GM12878 (cell line): Measurements from ENCODE around the gene SGSH. TPM values are rescaled to one million over a fixed set of nuclear protein-coding genes. Genes with fewer than 3 reads are reported as not detected.

Experiments used
- MAX ChIP-seq: IDR thresholded peaks from 2 replicates; pipeline ENCODE4 v1.6.1; 2012; ENCODE audit warnings: low read depth, low read length, improper control_type of control experiment
- ZNF622 ChIP-seq: fragments of 450-650 bp; IDR thresholded peaks from 2 replicates; pipeline ENCODE4 v1.6.1; 2017; ENCODE audit warnings: mild to moderate bottlenecking, inconsistent platforms
- polyA plus RNA-seq, 11 experiments: library from polyadenylated mRNA; depleted of rRNA in 4 of 11; unstranded in 6 of 11; stranded (reverse) in 5 of 11; fragments of >200 nt; fragmentation: Nextera tagmentation in 4 of 11; fragmentation: Illumina TruSeq in 1 of 11; extraction: Ambion mirVana in 4 of 11; extraction: Trizol in 1 of 11; gene quantifications; 1 replicate in 1 of 11; 2 replicates in 10 of 11; pipeline versions ENCODE4 v1.2.1 to v1.2.3, GENCODE V29; 2011 to 2016; ENCODE audit warnings: inconsistent platforms in 2 of 11, missing spikeins in 2 of 11, low read depth in 1 of 11
- total RNA-seq, 4 experiments: library from RNA; depleted of rRNA in 3 of 4; stranded (reverse); fragments of >200 nt in 3 of 4; fragmentation: Illumina TruSeq in 1 of 4; extraction: Trizol in 1 of 4; gene quantifications; 2 replicates each; pipeline versions ENCODE4 v1.2.1 to v1.2.3, GENCODE V29; 2013 to 2021

Gene SGSH
- total and polyA plus RNA-seq, 10 of the 15 experiments (the other 5 are each of a cell fraction or from before 2014, with no cell fraction given) = 0.13 to 17.2 (median 6.0) TPM

GRCh38 chr17:80160536-80160935, 59.6 kb downstream of the SGSH start (continued):
- TF ChIP-seq ZNF622 = no peak
- no peak for TF ChIP-seq MAX

Other genes with a start within 250 kb of the SGSH start
Only the 7 nearest of the 8 such genes appear.
- gene TBC1D16, start 184.5 kb downstream of the SGSH start, total RNA-seq (2014; rRNA removed) = 0.05 and 0.06 TPM in 2 replicates
- 0.04 TPM in 1 of 2 replicates, not detected in the other for gene TBC1D16, start 184.5 kb downstream of the SGSH start, total RNA-seq (2014; rRNA removed; fragmentation: Illumina TruSeq; extraction: Trizol)
- gene TBC1D16, start 184.5 kb downstream of the SGSH start, total RNA-seq (2021) = 0.10 and 0.13 TPM in 2 replicates
- 0.06 and 0.11 TPM in 2 replicates for gene TBC1D16, start 184.5 kb downstream of the SGSH start, polyA plus RNA-seq (2011; rRNA removed)
- gene TBC1D16, start 184.5 kb downstream of the SGSH start, polyA plus RNA-seq (2014; fragmentation: Illumina TruSeq; extraction: Trizol) = not detected in 2 replicates
- not detected for gene TBC1D16, start 184.5 kb downstream of the SGSH start, polyA plus RNA-seq (2014; fragmentation: Nextera tagmentation; extraction: Ambion mirVana)
- 0.01 TPM in 2 replicates for gene TBC1D16, start 184.5 kb downstream of the SGSH start, polyA plus RNA-seq (2014; rRNA removed)
- under 1 TPM; 0.05 to 0.13 TPM for gene TBC1D16, start 184.5 kb downstream of the SGSH start, polyA plus RNA-seq (2016; fragmentation: Nextera tagmentation; extraction: Ambion mirVana)
- gene CCDC40, start 183.7 kb downstream of the SGSH start, total RNA-seq (2014; rRNA removed) = 0.06 TPM in 1 of 2 replicates, not detected in the other
- not detected in 2 replicates for gene CCDC40, start 183.7 kb downstream of the SGSH start, total RNA-seq (2014; rRNA removed; fragmentation: Illumina TruSeq; extraction: Trizol)
- gene CCDC40, start 183.7 kb downstream of the SGSH start, total RNA-seq (2021) = not detected in 2 replicates
- gene CCDC40, start 183.7 kb downstream of the SGSH start, polyA plus RNA-seq (2011; rRNA removed) = 0.10 TPM in 1 of 2 replicates, not detected in the other
- not detected in 2 replicates for gene CCDC40, start 183.7 kb downstream of the SGSH start, polyA plus RNA-seq (2014; fragmentation: Illumina TruSeq; extraction: Trizol)
- gene CCDC40, start 183.7 kb downstream of the SGSH start, polyA plus RNA-seq (2014; fragmentation: Nextera tagmentation; extraction: Ambion mirVana) = not detected
- not detected in 2 replicates for gene CCDC40, start 183.7 kb downstream of the SGSH start, polyA plus RNA-seq (2014; rRNA removed)
- gene CCDC40, start 183.7 kb downstream of the SGSH start, polyA plus RNA-seq (2016; fragmentation: Nextera tagmentation; extraction: Ambion mirVana) = not detected
- 5.6 and 6.5 TPM in 2 replicates for gene GAA, start 118.8 kb downstream of the SGSH start, total RNA-seq (2014; rRNA removed)
- 1.4 and 2.5 TPM in 2 replicates for gene GAA, start 118.8 kb downstream of the SGSH start, total RNA-seq (2014; rRNA removed; fragmentation: Illumina TruSeq; extraction: Trizol)
- gene GAA, start 118.8 kb downstream of the SGSH start, total RNA-seq (2021) = 10.5 and 11.2 TPM in 2 replicates
- 0.53 and 0.81 TPM in 2 replicates for gene GAA, start 118.8 kb downstream of the SGSH start, polyA plus RNA-seq (2011; rRNA removed)
- 0.71 and 1.7 TPM in 2 replicates for gene GAA, start 118.8 kb downstream of the SGSH start, polyA plus RNA-seq (2014; fragmentation: Illumina TruSeq; extraction: Trizol)
- gene GAA, start 118.8 kb downstream of the SGSH start, polyA plus RNA-seq (2014; fragmentation: Nextera tagmentation; extraction: Ambion mirVana) = under 1 TPM; 0.18 to 0.40 TPM
- 7.8 and 9.1 TPM in 2 replicates for gene GAA, start 118.8 kb downstream of the SGSH start, polyA plus RNA-seq (2014; rRNA removed)
- 1 to 10 TPM; 7.3 to 8.3 TPM for gene GAA, start 118.8 kb downstream of the SGSH start, polyA plus RNA-seq (2016; fragmentation: Nextera tagmentation; extraction: Ambion mirVana)
- gene EIF4A3, start 73.2 kb downstream of the SGSH start, total RNA-seq (2014; rRNA removed) = 93.1 and 100.0 TPM in 2 replicates
- 84.8 and 101 TPM in 2 replicates for gene EIF4A3, start 73.2 kb downstream of the SGSH start, total RNA-seq (2014; rRNA removed; fragmentation: Illumina TruSeq; extraction: Trizol)
- 113 and 114 TPM in 2 replicates for gene EIF4A3, start 73.2 kb downstream of the SGSH start, total RNA-seq (2021)
- gene EIF4A3, start 73.2 kb downstream of the SGSH start, polyA plus RNA-seq (2011; rRNA removed) = 128 and 135 TPM in 2 replicates
- gene EIF4A3, start 73.2 kb downstream of the SGSH start, polyA plus RNA-seq (2014; fragmentation: Illumina TruSeq; extraction: Trizol) = 91.3 and 98.2 TPM in 2 replicates
- gene EIF4A3, start 73.2 kb downstream of the SGSH start, polyA plus RNA-seq (2014; fragmentation: Nextera tagmentation; extraction: Ambion mirVana) = 100 to 1,000 TPM in 1 of 2 experiments, 10 to 100 TPM in 1; 53.3 to 106 TPM
- 91.5 and 93.4 TPM in 2 replicates for gene EIF4A3, start 73.2 kb downstream of the SGSH start, polyA plus RNA-seq (2014; rRNA removed)
- gene EIF4A3, start 73.2 kb downstream of the SGSH start, polyA plus RNA-seq (2016; fragmentation: Nextera tagmentation; extraction: Ambion mirVana) = 100 to 1,000 TPM; 217 to 225 TPM
- not detected in 2 replicates for gene CARD14, start 50.3 kb downstream of the SGSH start, total RNA-seq (2014; rRNA removed)
- not detected in 2 replicates for gene CARD14, start 50.3 kb downstream of the SGSH start, total RNA-seq (2014; rRNA removed; fragmentation: Illumina TruSeq; extraction: Trizol)
- gene CARD14, start 50.3 kb downstream of the SGSH start, total RNA-seq (2021) = not detected in 2 replicates
- not detected in 2 replicates for gene CARD14, start 50.3 kb downstream of the SGSH start, polyA plus RNA-seq (2011; rRNA removed)
- not detected in 2 replicates for gene CARD14, start 50.3 kb downstream of the SGSH start, polyA plus RNA-seq (2014; fragmentation: Illumina TruSeq; extraction: Trizol)
- not detected for gene CARD14, start 50.3 kb downstream of the SGSH start, polyA plus RNA-seq (2014; fragmentation: Nextera tagmentation; extraction: Ambion mirVana)
- not detected in 2 replicates for gene CARD14, start 50.3 kb downstream of the SGSH start, polyA plus RNA-seq (2014; rRNA removed)
- under 1 TPM; 0.08 to 0.15 TPM for gene CARD14, start 50.3 kb downstream of the SGSH start, polyA plus RNA-seq (2016; fragmentation: Nextera tagmentation; extraction: Ambion mirVana)
- gene SLC26A11, start 94 bp upstream of the SGSH start, total RNA-seq (2014; rRNA removed) = 2.1 and 3.3 TPM in 2 replicates
- gene SLC26A11, start 94 bp upstream of the SGSH start, total RNA-seq (2014; rRNA removed; fragmentation: Illumina TruSeq; extraction: Trizol) = 0.46 and 0.54 TPM in 2 replicates
- 1.5 and 2.2 TPM in 2 replicates for gene SLC26A11, start 94 bp upstream of the SGSH start, total RNA-seq (2021)
- gene SLC26A11, start 94 bp upstream of the SGSH start, polyA plus RNA-seq (2011; rRNA removed) = 0.36 and 0.65 TPM in 2 replicates
- gene SLC26A11, start 94 bp upstream of the SGSH start, polyA plus RNA-seq (2014; fragmentation: Illumina TruSeq; extraction: Trizol) = 0.22 and 0.73 TPM in 2 replicates
- gene SLC26A11, start 94 bp upstream of the SGSH start, polyA plus RNA-seq (2014; fragmentation: Nextera tagmentation; extraction: Ambion mirVana) = under 1 TPM in 1 of 2 experiments, not detected in 1; 0.05 TPM
- gene SLC26A11, start 94 bp upstream of the SGSH start, polyA plus RNA-seq (2014; rRNA removed) = 4.1 TPM in 2 replicates
- gene SLC26A11, start 94 bp upstream of the SGSH start, polyA plus RNA-seq (2016; fragmentation: Nextera tagmentation; extraction: Ambion mirVana) = 1 to 10 TPM; 1.2 to 2.2 TPM
- gene RNF213, start 40.5 kb upstream of the SGSH start, total RNA-seq (2014; rRNA removed) = 84.7 and 105 TPM in 2 replicates
- 54.8 and 60.3 TPM in 2 replicates for gene RNF213, start 40.5 kb upstream of the SGSH start, total RNA-seq (2014; rRNA removed; fragmentation: Illumina TruSeq; extraction: Trizol)
- 129 and 145 TPM in 2 replicates for gene RNF213, start 40.5 kb upstream of the SGSH start, total RNA-seq (2021)
- 58.2 and 76.8 TPM in 2 replicates for gene RNF213, start 40.5 kb upstream of the SGSH start, polyA plus RNA-seq (2011; rRNA removed)
- gene RNF213, start 40.5 kb upstream of the SGSH start, polyA plus RNA-seq (2014; fragmentation: Illumina TruSeq; extraction: Trizol) = 97.1 and 113 TPM in 2 replicates
- gene RNF213, start 40.5 kb upstream of the SGSH start, polyA plus RNA-seq (2014; fragmentation: Nextera tagmentation; extraction: Ambion mirVana) = 10 to 100 TPM; 18.6 to 23.6 TPM
- 79.3 and 95.1 TPM in 2 replicates for gene RNF213, start 40.5 kb upstream of the SGSH start, polyA plus RNA-seq (2014; rRNA removed)
- 10 to 100 TPM; 52.4 to 53.6 TPM for gene RNF213, start 40.5 kb upstream of the SGSH start, polyA plus RNA-seq (2016; fragmentation: Nextera tagmentation; extraction: Ambion mirVana)